Small intestine (tissue), 7 donors: ENCODE data around the gene NUAK1. TPM values are rescaled to one million over a fixed set of nuclear protein-coding genes. Genes with fewer than 3 reads are reported as not detected.

Experiments used
- DNase-seq, 2 donors: peaks; one replicate each; pipeline versions ENCODE4 v3.0.0 to v3.0.0-alpha.2; 2013
- FAIRE-seq: peaks from 2 replicates; lab custom pipeline; 2012; peaks lifted over from hg19 to GRCh38; lab: Jason Lieb, UNC
- H3K27ac ChIP-seq, 3 donors: one replicate each; pipeline ENCODE4 v1.5.1; 2013; ENCODE audit warnings: low read length in 2 of 3, mild to moderate bottlenecking in 2 of 3, control low read depth in 1 of 3, inconsistent platforms in 1 of 3, low read depth in 1 of 3, moderate library complexity in 1 of 3
- H3K27me3 ChIP-seq, 3 donors: one replicate each; pipeline ENCODE4 v1.6.1; 2013; ENCODE audit warnings: low read length in 3 of 3, inconsistent platforms in 1 of 3; ENCODE audit not compliant: control insufficient read depth in 3 of 3, insufficient read depth in 3 of 3
- H3K36me3 ChIP-seq, 3 donors: one replicate each; pipeline ENCODE4 v1.6.1; 2013; ENCODE audit warnings: low read length in 3 of 3, inconsistent platforms in 1 of 3, low read depth in 1 of 3, mild to moderate bottlenecking in 1 of 3, moderate library complexity in 1 of 3; ENCODE audit not compliant: control insufficient read depth in 3 of 3, insufficient read depth in 2 of 3
- H3K4me1 ChIP-seq, 3 donors: one replicate each; pipeline ENCODE4 v1.6.1; 2013; ENCODE audit warnings: low read length in 2 of 3, inconsistent platforms in 1 of 3, low read depth in 1 of 3, mild to moderate bottlenecking in 1 of 3, moderate library complexity in 1 of 3; ENCODE audit not compliant: control insufficient read depth in 3 of 3, insufficient read depth in 2 of 3
- H3K4me3 ChIP-seq, 3 donors: one replicate each; pipeline ENCODE4 v1.5.1; 2013; ENCODE audit warnings: low read length in 3 of 3, control low read depth in 1 of 3, inconsistent platforms in 1 of 3, low read depth in 1 of 3, mild to moderate bottlenecking in 1 of 3, moderate library complexity in 1 of 3
- H3K9me3 ChIP-seq, 2 donors: one replicate each; pipeline ENCODE4 v1.6.1; 2013; ENCODE audit warnings: low read depth in 1 of 2, low read length in 1 of 2; ENCODE audit not compliant: control insufficient read depth in 2 of 2, insufficient read depth in 1 of 2
- WGBS, 3 donors: extraction: QIAGEN DNeasy Blood & Tissue Kit; methylation state at CpG; one replicate each; pipeline ENCODE4 v1.1.7; 2013; 5-methylcytosine and 5-hydroxymethylcytosine counted together
- polyA plus RNA-seq, 4 donors: library from polyadenylated mRNA; stranded (reverse) in 3 of 4; unstranded in 1 of 4; fragments of 200-250 nt in 3 of 4; fragments of 120-200 nt in 1 of 4; gene quantifications; one replicate each; pipeline versions ENCODE4 v1.2.1 to v1.2.3, GENCODE V29; 2013
- donor health status: healthy with polysubstance abuse.
- donor health status: control.
- donor health status: control.
- donor health status: Bipolar disorder and iron deficiency.
- donor health status: healthy.

NUAK1 gene
- polyA plus RNA-seq, 4 donors = 0.67 to 4.8 (median 1.5) TPM

GRCh38 chr12:106051853-106052531 is 86.8 kb downstream of the NUAK1 start:
- 68 to 76% (median 69%) methylated on average over 6 of the region's 6 CpGs for WGBS, 3 donors
- Histone ChIP-seq H3K4me3 (no peak overlapping the region), H3K27ac (no peak overlapping the region), H3K27me3 (peaks cover 0 to 7% (median 2%) of the 10 kb centered on the region in 3 donors), H3K4me1 (no peaks in the 10 kb centered on the region), H3K36me3 (no peaks in the 10 kb centered on the region), H3K9me3 (peaks cover 0 to 2% of the 10 kb centered on the region in 2 donors)
- no peak for DNase-seq
- no peak for FAIRE-seq

GRCh38 chr12:106049546-106049945 is 89.2 kb downstream of the NUAK1 start:
- Histone ChIP-seq H3K9me3 (no peaks in the 10 kb centered on the region), H3K36me3 (no peaks in the 10 kb centered on the region), H3K27ac (no peak overlapping the region), H3K4me3 (no peak overlapping the region), H3K4me1 (no peaks in the 10 kb centered on the region), H3K27me3 (peaks cover 0 to 7% (median 2%) of the 10 kb centered on the region in 3 donors)
- DNase-seq (no peak), FAIRE-seq (no peak)
- 66 to 83% (median 75%) methylated on average over 5 of the region's 5 CpGs for WGBS, 3 donors

- FAIRE-seq (no peak), DNase-seq (no peak)
- H3K27me3 ChIP-seq = peaks cover 0 to 7% (median 2%) of the 10 kb centered on the region in 3 donors
- H3K9me3 ChIP-seq = no peaks in the 10 kb centered on the region
- 80 to 88% (median 85%) methylated on average over 9 of the region's 9 CpGs for WGBS, 3 donors
- H3K4me3 ChIP-seq = no peak overlapping the region
- H3K4me1 ChIP-seq = no peaks in the 10 kb centered on the region
- H3K36me3 ChIP-seq = no peaks in the 10 kb centered on the region
- H3K27ac ChIP-seq = no peak overlapping the region
Observed at GRCh38 chr12:106049105-106049504, 89.6 kb downstream of the NUAK1 start.

GRCh38 chr12:106048676-106049075 is 90.1 kb downstream of the NUAK1 start:
- Histone ChIP-seq H3K27me3 (peaks cover 0 to 7% (median 2%) of the 10 kb centered on the region in 3 donors), H3K36me3 (no peaks in the 10 kb centered on the region), H3K4me1 (no peaks in the 10 kb centered on the region), H3K9me3 (no peaks in the 10 kb centered on the region), H3K27ac (no peak overlapping the region), H3K4me3 (no peak overlapping the region)
- FAIRE-seq = no peak
- WGBS, 3 donors = 62 to 66% (median 62%) methylated on average over 6 of the region's 6 CpGs
- DNase-seq = no peak

- no peak for DNase-seq
- Histone ChIP-seq H3K27me3 (peaks cover 0 to 7% (median 2%) of the 10 kb centered on the region in 3 donors), H3K4me1 (no peaks in the 10 kb centered on the region), H3K36me3 (no peaks in the 10 kb centered on the region), H3K9me3 (no peaks in the 10 kb centered on the region), H3K27ac (no peak overlapping the region), H3K4me3 (no peak overlapping the region)
- FAIRE-seq = no peak
- 78 to 83% (median 80%) methylated on average over 1 of the region's 1 CpG for WGBS, 3 donors
Observed at GRCh38 chr12:106048016-106048415, 90.7 kb downstream of the NUAK1 start.

GRCh38 chr12:106046947-106047346 is 91.8 kb downstream of the NUAK1 start:
- Histone ChIP-seq H3K27me3 (peaks cover 0 to 6% (median 0%) of the 10 kb centered on the region in 3 donors), H3K36me3 (no peaks in the 10 kb centered on the region), H3K9me3 (no peaks in the 10 kb centered on the region), H3K4me1 (no peaks in the 10 kb centered on the region), H3K4me3 (no peak overlapping the region), H3K27ac (no peak overlapping the region)
- DNase-seq = no peak
- no peak for FAIRE-seq
- WGBS, 3 donors = 72 to 92% (median 85%) methylated on average over 2 of the region's 2 CpGs

- peaks cover 0 to 5% (median 0%) of the 10 kb centered on the region in 3 donors for H3K27me3 ChIP-seq
- FAIRE-seq (no peak), DNase-seq (no peak)
- no peaks in the 10 kb centered on the region for H3K36me3 ChIP-seq
- H3K27ac ChIP-seq = no peak overlapping the region
- no peaks in the 10 kb centered on the region for H3K4me1 ChIP-seq
- H3K9me3 ChIP-seq = no peaks in the 10 kb centered on the region
- no peak overlapping the region for H3K4me3 ChIP-seq
- WGBS, 3 donors = 67 to 75% (median 70%) methylated on average over 4 of the region's 4 CpGs
Observed at GRCh38 chr12:106046301-106046846, 92.4 kb downstream of the NUAK1 start.

GRCh38 chr12:106045251-106045674 is 93.5 kb downstream of the NUAK1 start:
- 86 to 91% (median 90%) methylated on average over 4 of the region's 4 CpGs for WGBS, 3 donors

More at GRCh38 chr12:106045251-106045674, 93.5 kb downstream of the NUAK1 start:
- FAIRE-seq (no peak), DNase-seq (no peak)
- Histone ChIP-seq H3K4me1 (no peaks in the 10 kb centered on the region), H3K36me3 (no peaks in the 10 kb centered on the region), H3K27me3 (peaks cover 0 to 5% (median 0%) of the 10 kb centered on the region in 3 donors), H3K4me3 (no peak overlapping the region), H3K27ac (no peak overlapping the region), H3K9me3 (no peaks in the 10 kb centered on the region)
